Esophagus squamous epithelium (tissue), 4 donors: ENCODE data around the gene CPPED1.

Source experiments
- POLR2A ChIP-seq, 4 donors: fragments of 450-650 bp; IDR thresholded peaks; one replicate each; pipeline ENCODE4 v1.6.1; 2017; ENCODE audit warnings: antibody characterized with exemption in 4 of 4, mild to moderate bottlenecking in 4 of 4, moderate library complexity in 3 of 4
- TF ChIP-seq, protein P1 (sequence below), 6 experiments: fragments of 450-650 bp in 4 of 6; fragments of 200-600 bp in 2 of 6; sonication (generic) in 2 of 6; IDR thresholded peaks; one replicate each; pipeline ENCODE4 v1.5.1; 2016 to 2019; ENCODE audit warnings: antibody characterized with exemption in 6 of 6, mild to moderate bottlenecking in 4 of 6, moderate library complexity in 4 of 6

DNA sequence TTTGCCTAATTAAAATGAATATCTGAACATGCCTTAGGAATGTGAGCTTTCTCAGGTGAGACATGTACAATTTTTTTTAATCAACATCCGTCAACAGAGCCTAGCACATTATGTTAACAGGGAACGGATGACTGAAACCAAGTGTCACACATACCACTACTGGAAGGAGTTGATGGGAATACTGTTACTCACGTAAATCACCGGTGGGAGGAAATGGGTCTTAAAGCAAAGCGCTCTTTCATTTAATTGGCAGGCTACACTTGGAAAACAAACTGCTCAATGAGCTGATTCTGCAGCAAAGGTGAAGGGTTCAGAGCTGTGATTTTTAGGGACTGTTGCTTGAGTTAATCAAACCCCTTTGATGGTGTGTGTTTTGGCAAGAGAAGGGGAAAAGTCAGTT is 4.8 kb downstream of the CPPED1 start:
- TF ChIP-seq, protein P1, sequence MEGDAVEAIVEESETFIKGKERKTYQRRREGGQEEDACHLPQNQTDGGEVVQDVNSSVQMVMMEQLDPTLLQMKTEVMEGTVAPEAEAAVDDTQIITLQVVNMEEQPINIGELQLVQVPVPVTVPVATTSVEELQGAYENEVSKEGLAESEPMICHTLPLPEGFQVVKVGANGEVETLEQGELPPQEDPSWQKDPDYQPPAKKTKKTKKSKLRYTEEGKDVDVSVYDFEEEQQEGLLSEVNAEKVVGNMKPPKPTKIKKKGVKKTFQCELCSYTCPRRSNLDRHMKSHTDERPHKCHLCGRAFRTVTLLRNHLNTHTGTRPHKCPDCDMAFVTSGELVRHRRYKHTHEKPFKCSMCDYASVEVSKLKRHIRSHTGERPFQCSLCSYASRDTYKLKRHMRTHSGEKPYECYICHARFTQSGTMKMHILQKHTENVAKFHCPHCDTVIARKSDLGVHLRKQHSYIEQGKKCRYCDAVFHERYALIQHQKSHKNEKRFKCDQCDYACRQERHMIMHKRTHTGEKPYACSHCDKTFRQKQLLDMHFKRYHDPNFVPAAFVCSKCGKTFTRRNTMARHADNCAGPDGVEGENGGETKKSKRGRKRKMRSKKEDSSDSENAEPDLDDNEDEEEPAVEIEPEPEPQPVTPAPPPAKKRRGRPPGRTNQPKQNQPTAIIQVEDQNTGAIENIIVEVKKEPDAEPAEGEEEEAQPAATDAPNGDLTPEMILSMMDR (IDR thresholded peaks at IDR 0.05): no peak
- TF ChIP-seq POLR2A (IDR thresholded peaks at IDR 0.05): no peak
